Activated CD4-positive, alpha-beta memory T cell treated with anti-CD3 and anti-CD28 coated beads for 36 hours (primary cell): ENCODE data around the gene NR4A2. TPM values are rescaled to one million over a fixed set of nuclear protein-coding genes. Genes with fewer than 3 reads are reported as not detected.

Experiments
- CTCF ChIA-PET: fragments of 350-600 bp; sonication (Branson Sonifier 250); formaldehyde crosslinking; loops from one replicate; lab custom pipeline; 2021; ENCODE audit warnings: antibody characterized with exemption, inconsistent platforms; lab: Charles Lee
- POLR2A ChIA-PET: fragments of 350-600 bp; sonication (Branson Sonifier 250); formaldehyde crosslinking; loops from one replicate; lab custom pipeline; 2021; ENCODE audit warnings: antibody characterized with exemption; lab: Charles Lee
- DNase-seq: peaks from one replicate; pipeline ENCODE4 v3.0.0-alpha.2; 2020
- H3K27ac Mint-ChIP-seq: one replicate; pipeline ENCODE4 v1.8.0; 2021; ENCODE audit warnings: mixed read lengths
- H3K27me3 Mint-ChIP-seq: one replicate; pipeline ENCODE4 v1.8.0; 2021; ENCODE audit warnings: mixed read lengths
- H3K36me3 Mint-ChIP-seq: one replicate; pipeline ENCODE4 v1.8.0; 2021; ENCODE audit warnings: mixed read lengths
- H3K4me1 Mint-ChIP-seq: one replicate; pipeline ENCODE4 v1.8.0; 2021; ENCODE audit warnings: low read depth, mixed read lengths
- H3K4me3 Mint-ChIP-seq: one replicate; pipeline ENCODE4 v1.8.0; 2021; ENCODE audit warnings: mild to moderate bottlenecking, mixed read lengths
- H3K9me3 Mint-ChIP-seq: one replicate; pipeline ENCODE4 v1.8.0; 2021; ENCODE audit warnings: mixed read lengths
- intact Hi-C: fragments of 100-400 bp; cut with micrococcal nuclease; formaldehyde crosslinking; loops from one replicate; pipeline ENCODE4 v1.15.1; 2023
- total RNA-seq, 2 experiments: library from RNA; stranded (reverse); gene quantifications; one replicate each; pipeline ENCODE4 v1.2.3, GENCODE V29; 2021

The NR4A2 gene
- total RNA-seq, 2 experiments from 2014 or later = 9.3 to 10.0 TPM

DNA sequence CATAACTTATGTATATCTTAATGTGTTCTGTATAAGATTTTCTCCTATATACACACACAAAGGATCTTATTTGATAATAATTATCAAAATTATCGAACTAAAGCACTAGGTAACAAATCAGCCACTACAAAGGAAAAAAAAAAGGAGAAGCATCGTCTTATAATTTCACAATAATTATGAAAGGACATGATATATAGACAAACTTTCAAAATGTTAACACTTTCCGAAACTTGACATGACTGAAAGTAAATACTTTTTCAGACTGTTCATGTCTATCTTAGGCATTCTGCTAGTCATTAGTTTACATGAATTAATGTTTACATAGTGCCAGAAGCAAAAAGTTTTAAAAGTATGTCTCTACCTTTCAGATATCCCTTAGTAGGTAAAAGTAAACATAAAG, 7.3 kb upstream of the NR4A2 start:
- Mint-ChIP-seq H3K4me3 (no peak overlapping the region), H3K27me3 (no peaks in the 10 kb centered on the region), H3K9me3 (no peaks in the 10 kb centered on the region), H3K36me3 (no peaks in the 10 kb centered on the region), H3K27ac (peak overlapping the region; percentile 99), H3K4me1 (peaks cover 56% of the 10 kb centered on the region)
- no peak for DNase-seq
- POLR2A ChIA-PET = interaction anchor here (1.0 to 1.8 kb wide), 2 partner anchors 7 to 45 kb away, joined by 3 to 13 read pairs; partner anchors contain the start of gene NR4A2
- intact Hi-C loops = loop anchor here (2.0 kb wide), 2 partner anchors 137 to 921 kb away; no protein-coding TSS in a partner anchor
- CTCF ChIA-PET = interaction anchor here (1.3 kb wide), 2 partner anchors 10 to 52 kb away, joined by 4 read pairs; no protein-coding TSS in a partner anchor

DNA sequence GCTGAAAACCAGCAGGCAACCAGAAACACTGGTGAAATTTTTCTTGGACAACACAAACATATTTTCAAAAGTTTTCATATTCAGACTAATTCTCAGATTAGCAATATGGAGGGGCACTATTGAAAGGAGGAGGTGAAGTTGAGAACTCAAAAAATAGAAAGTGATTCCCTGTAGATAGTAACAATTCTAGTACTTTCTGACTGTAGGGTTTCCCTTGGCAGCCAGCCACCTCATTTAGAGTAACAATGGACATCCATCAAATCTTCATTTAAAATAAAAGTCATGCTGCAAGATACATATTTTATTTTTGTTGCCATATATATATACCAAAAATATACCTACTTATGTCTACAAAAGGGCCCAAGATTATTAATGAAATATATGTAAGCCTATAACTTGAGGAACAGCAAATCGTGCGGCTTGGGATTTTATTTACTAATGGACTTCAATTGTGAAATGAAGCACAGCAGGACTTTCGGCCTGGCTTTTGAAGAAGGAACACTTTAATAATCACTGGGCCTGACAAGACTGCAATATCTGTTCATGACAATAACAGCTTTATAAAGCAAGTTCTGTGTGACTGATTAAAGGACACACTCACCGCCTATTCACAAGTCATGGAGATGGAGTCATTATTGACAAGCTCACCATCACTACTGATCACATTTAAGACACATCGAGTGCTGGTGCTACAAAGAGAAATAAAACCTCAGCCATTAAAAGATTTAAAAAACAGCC, 6.8 kb upstream of the NR4A2 start:
- ChIA-PET POLR2A (no interaction called here), CTCF (no interaction called here)
- H3K36me3 Mint-ChIP-seq = no peaks in the 10 kb centered on the region
- H3K4me3 Mint-ChIP-seq = peak overlapping the region; percentile 36
- H3K27ac Mint-ChIP-seq = peak overlapping the region; percentile 99
- H3K27me3 Mint-ChIP-seq = no peaks in the 10 kb centered on the region
- intact Hi-C loops = no loop called here
- H3K9me3 Mint-ChIP-seq = no peaks in the 10 kb centered on the region
- H3K4me1 Mint-ChIP-seq = peaks cover 51% of the 10 kb centered on the region
- no peak for DNase-seq

DNA sequence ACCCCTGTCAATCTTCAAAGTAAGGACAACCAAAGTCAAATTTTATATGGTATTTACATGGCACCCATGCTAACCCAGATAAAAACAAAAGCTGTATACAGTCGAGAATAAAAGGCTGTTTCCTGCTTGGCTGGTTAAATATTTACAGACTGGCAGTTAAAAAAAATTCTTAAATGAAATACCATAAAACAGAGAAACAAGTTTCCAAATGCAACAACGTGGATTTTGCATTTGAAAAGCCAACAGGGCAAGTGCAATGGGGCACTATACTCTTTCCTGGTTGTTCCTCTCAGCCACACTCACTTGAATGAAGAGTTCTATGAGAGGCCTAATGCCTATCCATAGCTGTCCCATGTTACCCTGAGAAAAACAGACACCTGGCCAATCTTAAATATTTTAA, 6.1 kb upstream of the NR4A2 start:
- Mint-ChIP-seq H3K27ac (no peak overlapping the region), H3K9me3 (no peaks in the 10 kb centered on the region), H3K4me3 (no peak overlapping the region), H3K4me1 (peaks cover 46% of the 10 kb centered on the region), H3K27me3 (no peaks in the 10 kb centered on the region), H3K36me3 (no peaks in the 10 kb centered on the region)
- intact Hi-C loops = no loop called here
- no peak for DNase-seq
- ChIA-PET CTCF (no interaction called here), POLR2A (no interaction called here)

DNA sequence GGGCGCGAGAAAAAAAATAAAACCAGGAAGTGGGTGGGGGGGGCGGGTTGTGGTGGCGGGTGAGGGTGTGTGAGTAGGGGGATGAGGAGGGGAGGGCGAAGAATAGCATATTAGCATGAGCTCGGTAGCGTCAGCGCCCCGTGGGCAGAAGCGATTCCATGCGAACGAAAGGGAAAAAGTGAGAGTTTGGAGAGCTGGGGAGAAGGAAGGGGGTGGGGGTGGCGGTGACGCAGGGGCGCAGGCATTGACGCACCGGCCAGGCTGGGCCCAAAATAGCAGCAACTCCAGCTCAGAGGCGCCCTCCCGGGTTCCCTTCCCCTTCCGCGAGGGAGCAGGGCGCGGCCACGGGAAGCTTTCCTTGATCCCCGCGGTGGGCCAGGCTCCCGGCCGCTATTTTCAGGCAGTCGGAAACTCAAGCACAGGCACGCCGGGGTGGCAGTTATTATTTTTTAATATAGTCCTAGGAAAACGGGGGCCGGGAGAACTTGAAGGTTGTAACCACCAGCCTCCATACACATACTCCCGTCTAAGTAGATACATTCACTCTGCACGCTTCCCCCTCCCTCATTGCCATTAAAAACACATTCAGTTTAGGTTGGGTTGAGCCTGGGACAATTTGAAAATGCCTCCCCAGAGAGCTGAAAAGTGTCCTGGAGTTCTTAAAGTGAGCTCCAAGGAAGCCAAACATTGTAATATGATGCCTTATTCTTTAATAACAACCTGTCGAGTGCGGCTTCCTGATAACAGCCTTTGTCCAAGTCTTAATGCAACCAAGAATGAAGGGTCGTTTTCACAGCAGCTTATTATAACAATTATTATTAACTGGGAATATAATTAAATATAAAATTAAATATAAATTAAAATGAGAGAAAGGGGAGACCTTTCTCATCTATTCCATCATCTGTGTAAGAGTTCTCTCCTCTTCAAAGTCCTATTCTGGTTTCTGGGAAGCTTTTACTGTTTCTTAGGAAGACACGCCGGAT, 2.3 kb upstream of the NR4A2 start:
- CTCF ChIA-PET = interaction anchor here (0.7 to 5.5 kb wide), 23 partner anchors 9 to 957 kb away, joined by 3 to 62 read pairs (median 4); no protein-coding TSS in a partner anchor
- peaks cover 8% of the 10 kb centered on the region for H3K36me3 Mint-ChIP-seq
- POLR2A ChIA-PET = interaction anchor here (1.3 to 4.2 kb wide), 6 partner anchors 8 to 102 kb away, joined by 3 to 39 read pairs (median 10); no protein-coding TSS in a partner anchor
- no peaks in the 10 kb centered on the region for H3K27me3 Mint-ChIP-seq
- H3K4me3 Mint-ChIP-seq = peak overlapping the region; percentile 94
- peak; percentile 90 for DNase-seq
- H3K4me1 Mint-ChIP-seq = peaks cover 51% of the 10 kb centered on the region
- no peaks in the 10 kb centered on the region for H3K9me3 Mint-ChIP-seq
- intact Hi-C loops = loop anchor here (1.0 to 5.0 kb wide), 5 partner anchors 66 to 1130 kb away; no protein-coding TSS in a partner anchor
- peak overlapping the region; percentile 97 for H3K27ac Mint-ChIP-seq

DNA sequence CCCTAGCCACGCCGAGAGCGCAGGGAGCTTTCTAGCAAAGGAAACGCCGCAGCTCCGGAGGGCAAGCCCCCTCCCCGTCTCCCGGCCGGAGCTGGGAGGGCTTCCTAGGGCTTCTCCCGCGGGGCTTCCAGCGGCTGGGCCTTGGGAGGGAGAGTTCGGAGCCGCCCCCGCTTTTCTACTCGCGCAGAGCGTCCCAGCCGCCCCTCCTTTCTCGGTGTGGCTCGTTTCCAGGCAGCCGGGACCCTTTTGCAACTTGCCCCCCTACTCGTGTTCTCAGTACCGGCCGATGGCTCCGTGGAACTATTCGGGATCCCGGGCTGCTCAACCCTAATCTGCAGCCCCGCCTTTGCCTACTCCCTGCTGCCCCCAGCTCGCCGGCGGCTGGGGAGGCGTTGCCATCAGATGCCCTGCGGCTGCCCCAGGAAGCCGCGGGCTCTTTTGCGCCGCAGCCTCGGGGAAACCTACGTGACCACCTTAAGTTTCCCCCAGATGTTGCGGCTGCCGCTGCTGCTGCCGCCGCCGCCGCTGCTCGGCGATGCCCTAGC, 1.5 kb upstream of the NR4A2 start:
- Mint-ChIP-seq H3K27ac (peak overlapping the region; percentile 97), H3K27me3 (peaks cover 2% of the 10 kb centered on the region), H3K4me1 (peaks cover 48% of the 10 kb centered on the region), H3K36me3 (peaks cover 15% of the 10 kb centered on the region), H3K4me3 (peak overlapping the region; percentile 94), H3K9me3 (no peaks in the 10 kb centered on the region)
- peak; percentile 81 for DNase-seq
- ChIA-PET CTCF (interaction anchor here (0.8 to 5.5 kb wide), 11 partner anchors 10 to 956 kb away, joined by 3 to 62 read pairs (median 4); no protein-coding TSS in a partner anchor), POLR2A (interaction anchor here (1.3 to 4.2 kb wide), 7 partner anchors 7 to 103 kb away, joined by 3 to 39 read pairs (median 11); no protein-coding TSS in a partner anchor)
- intact Hi-C loops = loop anchor here (2.0 to 5.0 kb wide), 4 partner anchors 558 to 1565 kb away; no protein-coding TSS in a partner anchor

DNA sequence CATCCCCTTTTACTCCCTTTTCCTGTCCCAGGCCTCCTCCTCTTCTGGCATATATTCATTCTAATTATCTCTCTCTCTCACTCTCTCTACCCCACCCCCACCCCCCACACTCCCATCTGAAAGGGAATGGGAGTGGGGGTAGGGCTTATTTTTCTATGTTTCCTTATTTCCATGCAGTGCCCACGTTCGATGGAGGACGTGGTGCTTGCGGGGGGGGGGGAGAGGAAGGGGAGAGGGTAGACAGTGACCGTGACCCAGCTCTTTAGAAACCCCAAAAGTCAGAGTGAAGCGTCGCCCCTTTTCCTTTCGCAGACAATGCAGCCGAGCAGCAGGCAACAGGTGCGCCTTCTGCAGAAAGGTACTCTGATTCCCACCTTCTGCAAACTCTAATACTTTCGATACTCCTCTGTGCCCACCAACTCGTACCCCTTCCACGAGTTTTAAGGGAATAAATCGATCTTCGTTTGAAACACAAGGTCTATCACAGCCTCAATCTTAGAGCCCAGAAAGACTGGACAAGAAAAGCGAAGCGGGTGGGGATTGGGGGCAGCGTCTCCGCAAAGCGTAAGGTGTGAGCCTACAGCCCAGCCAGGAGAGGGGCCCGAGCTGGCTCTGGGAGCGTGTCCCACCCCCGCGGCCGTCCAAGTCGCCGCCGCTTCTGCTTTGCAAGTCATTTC, 891 bp upstream of the NR4A2 start:
- peak overlapping the region; percentile 94 for H3K4me3 Mint-ChIP-seq
- ChIA-PET CTCF (interaction anchor here (1.1 to 5.5 kb wide), 5 partner anchors 7 to 255 kb away, joined by 5 to 62 read pairs (median 15); no protein-coding TSS in a partner anchor), POLR2A (interaction anchor here (1.3 to 4.2 kb wide), 7 partner anchors 7 to 103 kb away, joined by 3 to 39 read pairs (median 11); no protein-coding TSS in a partner anchor)
- H3K27ac Mint-ChIP-seq = peak overlapping the region; percentile 97
- no peaks in the 10 kb centered on the region for H3K9me3 Mint-ChIP-seq
- peaks cover 21% of the 10 kb centered on the region for H3K36me3 Mint-ChIP-seq
- peaks cover 45% of the 10 kb centered on the region for H3K4me1 Mint-ChIP-seq
- peaks cover 2% of the 10 kb centered on the region for H3K27me3 Mint-ChIP-seq
- peak; percentile 33 for DNase-seq
- intact Hi-C loops = loop anchor here (2.0 to 5.0 kb wide), 3 partner anchors 559 to 1565 kb away; no protein-coding TSS in a partner anchor

DNA sequence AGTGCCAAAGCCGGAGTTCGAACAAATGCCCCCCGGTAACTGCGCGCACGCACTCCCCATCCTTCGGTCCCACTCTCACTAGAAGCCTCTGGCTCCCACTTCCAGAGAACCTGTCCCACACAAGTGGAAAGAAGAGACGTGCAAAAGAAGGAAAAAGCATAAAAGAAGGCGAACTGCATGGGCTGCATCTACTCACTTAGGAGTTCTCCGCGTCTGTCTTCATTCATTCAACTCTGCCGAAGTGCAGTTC, 312 bp downstream of the NR4A2 start:
- intact Hi-C loops = loop anchor here (1.0 to 5.0 kb wide), 6 partner anchors 9 to 1567 kb away; no protein-coding TSS in a partner anchor
- CTCF ChIA-PET = interaction anchor here (0.7 to 5.5 kb wide), 3 partner anchors 9 to 256 kb away, joined by 4 to 62 read pairs (median 5); no protein-coding TSS in a partner anchor

DNA sequence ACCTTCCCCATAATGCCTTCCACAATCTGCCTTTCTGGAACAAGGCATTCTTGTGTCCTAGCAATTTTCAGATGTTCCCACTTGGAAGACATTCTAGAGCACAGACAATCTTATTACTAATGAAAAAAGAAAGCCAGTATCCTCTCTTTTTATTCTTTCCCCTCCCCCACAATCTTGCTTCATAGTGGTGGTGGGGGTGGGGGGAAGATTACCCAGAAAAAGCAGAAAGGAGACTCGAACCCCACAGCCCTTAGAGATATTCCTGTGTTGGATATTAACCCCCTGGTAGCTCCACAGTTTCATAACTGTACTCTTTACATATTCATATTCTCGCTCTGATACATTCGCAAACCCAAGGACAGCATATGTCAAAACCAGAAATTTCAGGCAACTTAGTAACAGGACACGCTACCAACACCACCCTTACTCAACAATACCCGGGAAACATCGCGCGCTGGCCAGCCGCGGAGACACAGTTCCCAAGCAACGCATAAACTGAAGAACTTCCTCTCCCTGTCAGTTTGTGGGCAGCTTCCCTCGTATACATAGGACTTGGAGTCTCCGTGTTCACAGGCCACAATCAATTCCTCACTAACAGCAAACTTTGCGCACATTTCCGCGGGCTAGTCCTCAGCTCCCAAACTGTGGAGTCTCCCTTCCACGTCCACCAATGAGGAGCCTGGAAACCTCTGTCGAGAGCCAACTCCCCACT, 793 bp downstream of the NR4A2 start:
- H3K36me3 Mint-ChIP-seq = peaks cover 35% of the 10 kb centered on the region

More for the DNA sequence above, 312 bp downstream of the NR4A2 start:
- Mint-ChIP-seq H3K36me3 (peaks cover 31% of the 10 kb centered on the region), H3K27me3 (peaks cover 2% of the 10 kb centered on the region), H3K4me1 (peaks cover 45% of the 10 kb centered on the region), H3K27ac (peak overlapping the region; percentile 97), H3K9me3 (no peaks in the 10 kb centered on the region), H3K4me3 (peak overlapping the region; percentile 94)
- no peak for DNase-seq
- POLR2A ChIA-PET = interaction anchor here (1.6 to 4.2 kb wide), 3 partner anchors 9 to 67 kb away, joined by 5 to 39 read pairs (median 13); no protein-coding TSS in a partner anchor

DNA sequence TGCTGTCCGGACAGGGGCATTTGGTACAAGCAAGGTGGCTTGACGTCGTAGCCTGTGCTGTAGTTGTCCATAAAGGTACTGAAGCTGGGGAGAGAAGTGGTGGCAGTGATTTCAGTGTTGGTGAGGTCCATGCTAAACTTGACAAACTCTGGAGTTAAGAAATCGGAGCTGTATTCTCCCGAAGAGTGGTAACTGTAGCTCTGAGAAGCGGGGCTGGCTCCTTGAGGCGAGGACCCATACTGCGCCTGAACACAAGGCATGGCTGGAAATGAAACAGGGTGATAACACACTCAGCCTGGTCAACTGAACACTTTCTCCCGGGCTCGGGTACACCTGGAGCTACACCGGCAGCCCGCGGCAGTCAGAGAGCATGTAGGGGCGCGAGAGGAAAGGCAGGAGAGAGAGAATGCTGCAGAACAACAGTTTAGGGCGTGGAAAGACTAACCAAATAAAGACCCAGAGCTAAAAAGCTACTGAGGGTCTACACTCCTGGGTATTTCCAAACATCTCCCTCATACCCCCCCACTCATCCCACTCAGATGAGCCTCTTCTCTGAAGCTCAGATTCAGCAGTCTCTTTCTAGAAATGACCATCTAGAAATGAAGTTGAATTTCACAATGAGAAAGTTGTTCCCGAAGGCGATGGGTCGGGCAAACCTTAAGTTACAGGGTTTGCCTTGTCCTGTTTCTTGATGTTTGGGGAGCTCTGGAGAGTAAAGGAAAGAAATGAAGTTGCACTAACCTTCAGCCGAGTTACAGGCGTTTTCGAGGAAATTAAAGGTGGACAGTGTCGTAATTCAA, 2.4 kb downstream of the NR4A2 start:
- Mint-ChIP-seq H3K4me3 (peak overlapping the region; percentile 94), H3K27me3 (peaks cover 2% of the 10 kb centered on the region), H3K4me1 (peaks cover 36% of the 10 kb centered on the region), H3K36me3 (peaks cover 51% of the 10 kb centered on the region), H3K27ac (no peak overlapping the region), H3K9me3 (no peaks in the 10 kb centered on the region)
- intact Hi-C loops = loop anchor here (5.0 kb wide), 1 partner anchor 562 kb away; no protein-coding TSS in a partner anchor
- ChIA-PET CTCF (interaction anchor here (0.7 to 1.4 kb wide), 3 partner anchors 11 to 70 kb away, joined by 3 to 4 read pairs (median 3); no protein-coding TSS in a partner anchor), POLR2A (interaction anchor here (0.6 to 1.1 kb wide), 2 partner anchors 10 to 11 kb away, joined by 4 read pairs; no protein-coding TSS in a partner anchor)
- DNase-seq = no peak

More for the DNA sequence above, 793 bp downstream of the NR4A2 start:
- POLR2A ChIA-PET = interaction anchor here (1.6 to 4.2 kb wide), 3 partner anchors 9 to 68 kb away, joined by 5 to 39 read pairs (median 13); no protein-coding TSS in a partner anchor
- Mint-ChIP-seq H3K27me3 (peaks cover 2% of the 10 kb centered on the region), H3K4me1 (peaks cover 45% of the 10 kb centered on the region), H3K4me3 (peak overlapping the region; percentile 94), H3K27ac (peak overlapping the region; percentile 97), H3K9me3 (no peaks in the 10 kb centered on the region)
- DNase-seq = peak; percentile 80
- intact Hi-C loops = loop anchor here (1.0 to 5.0 kb wide), 6 partner anchors 9 to 1567 kb away; no protein-coding TSS in a partner anchor
- CTCF ChIA-PET = interaction anchor here (0.7 to 5.5 kb wide), 2 partner anchors 10 to 257 kb away, joined by 4 to 62 read pairs; no protein-coding TSS in a partner anchor
